Chondrocyte (in vitro differentiated cells): ENCODE results near the gene DNAAF6. TPM values are rescaled to one million over a fixed set of nuclear protein-coding genes. Genes with fewer than 3 reads are reported as not detected.

Source experiments
- DNase-seq: peaks from one replicate; pipeline ENCODE4 v3.0.0; 2021; ENCODE audit warnings: mixed read lengths, low spot score
- H3K27ac Mint-ChIP-seq: one replicate; pipeline ENCODE4 v1.8.0; 2021; ENCODE audit warnings: mild to moderate bottlenecking, moderate library complexity, mixed read lengths; ENCODE audit not compliant: unreplicated experiment
- H3K27me3 Mint-ChIP-seq: 2 replicates; pipeline ENCODE4 v1.8.0; 2021; ENCODE audit warnings: low read depth, mixed read lengths
- H3K36me3 Mint-ChIP-seq: 2 replicates; pipeline ENCODE4 v1.8.0; 2021; ENCODE audit warnings: low read depth, mixed read lengths
- H3K4me1 Mint-ChIP-seq: 2 replicates; pipeline ENCODE4 v1.8.0; 2021; ENCODE audit warnings: low read depth, mild to moderate bottlenecking, mixed read lengths
- H3K4me3 Mint-ChIP-seq: one replicate; pipeline ENCODE4 v1.8.0; 2021; ENCODE audit warnings: mild to moderate bottlenecking, moderate library complexity, mixed read lengths; ENCODE audit not compliant: unreplicated experiment
- H3K9me3 Mint-ChIP-seq: 2 replicates; pipeline ENCODE4 v1.8.0; 2021; ENCODE audit warnings: low read depth, mixed read lengths
- total RNA-seq: library from RNA; stranded (reverse); gene quantifications from 3 replicates; pipeline ENCODE4 v1.2.1, GENCODE V29; 2021
- TF ChIP-seq, protein P1 (sequence below): fragments of 200-600 bp; sonication (generic); IDR thresholded peaks from 2 replicates; pipeline ENCODE4 v1.5.0; 2021; ENCODE audit warnings: antibody characterized with exemption, mild to moderate bottlenecking, moderate library complexity

Gene DNAAF6
- total RNA-seq, 1 donor from 2014 or later, result not detected

GRCh38 chrX:107207089-107207488, 678 bp downstream of the DNAAF6 start:
- Mint-ChIP-seq H3K4me3 (no peak overlapping the region), H3K27ac (no peak overlapping the region), H3K4me1 (peaks cover 10% of the 10 kb centered on the region), H3K36me3 (no peaks in the 10 kb centered on the region), H3K9me3 (peaks cover 5% of the 10 kb centered on the region), H3K27me3 (peaks cover 7% of the 10 kb centered on the region)
- TF ChIP-seq, protein P1, sequence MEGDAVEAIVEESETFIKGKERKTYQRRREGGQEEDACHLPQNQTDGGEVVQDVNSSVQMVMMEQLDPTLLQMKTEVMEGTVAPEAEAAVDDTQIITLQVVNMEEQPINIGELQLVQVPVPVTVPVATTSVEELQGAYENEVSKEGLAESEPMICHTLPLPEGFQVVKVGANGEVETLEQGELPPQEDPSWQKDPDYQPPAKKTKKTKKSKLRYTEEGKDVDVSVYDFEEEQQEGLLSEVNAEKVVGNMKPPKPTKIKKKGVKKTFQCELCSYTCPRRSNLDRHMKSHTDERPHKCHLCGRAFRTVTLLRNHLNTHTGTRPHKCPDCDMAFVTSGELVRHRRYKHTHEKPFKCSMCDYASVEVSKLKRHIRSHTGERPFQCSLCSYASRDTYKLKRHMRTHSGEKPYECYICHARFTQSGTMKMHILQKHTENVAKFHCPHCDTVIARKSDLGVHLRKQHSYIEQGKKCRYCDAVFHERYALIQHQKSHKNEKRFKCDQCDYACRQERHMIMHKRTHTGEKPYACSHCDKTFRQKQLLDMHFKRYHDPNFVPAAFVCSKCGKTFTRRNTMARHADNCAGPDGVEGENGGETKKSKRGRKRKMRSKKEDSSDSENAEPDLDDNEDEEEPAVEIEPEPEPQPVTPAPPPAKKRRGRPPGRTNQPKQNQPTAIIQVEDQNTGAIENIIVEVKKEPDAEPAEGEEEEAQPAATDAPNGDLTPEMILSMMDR, result no peak
- DNase-seq, result no peak

GRCh38 chrX:107207943-107208342, 1.5 kb downstream of the DNAAF6 start:
- Mint-ChIP-seq H3K27ac (no peak overlapping the region), H3K4me3 (no peak overlapping the region), H3K9me3 (peaks cover 5% of the 10 kb centered on the region), H3K4me1 (peaks cover 10% of the 10 kb centered on the region), H3K27me3 (peaks cover 7% of the 10 kb centered on the region), H3K36me3 (no peaks in the 10 kb centered on the region)
- TF ChIP-seq, protein P1, result no peak
- no peak for DNase-seq

DNA sequence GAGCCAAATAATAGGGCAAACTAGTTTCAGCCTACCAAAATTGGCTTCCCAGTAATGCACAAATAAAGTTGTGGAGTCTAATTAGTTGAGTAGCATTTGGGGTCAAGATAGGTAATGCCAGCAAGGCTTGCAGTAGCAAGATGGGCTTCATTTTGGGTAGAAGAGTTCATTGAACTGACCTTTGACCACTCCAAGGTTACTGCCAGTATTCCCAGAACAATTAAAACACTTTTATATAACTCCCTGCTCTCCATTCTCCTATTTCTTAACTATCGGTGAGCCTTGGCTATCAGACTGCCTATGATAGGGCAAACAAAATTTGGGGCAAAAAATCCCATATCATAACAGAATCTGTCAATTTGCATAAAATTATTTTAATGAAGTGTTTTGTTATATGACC, 7.1 kb downstream of the DNAAF6 start:
- DNase-seq, result no peak
- no peak overlapping the region for H3K27ac Mint-ChIP-seq
- H3K4me3 Mint-ChIP-seq, result no peak overlapping the region
- TF ChIP-seq, protein P1, result no peak
- H3K9me3 Mint-ChIP-seq, result no peaks in the 10 kb centered on the region
- H3K27me3 Mint-ChIP-seq, result peaks cover 6% of the 10 kb centered on the region
- H3K4me1 Mint-ChIP-seq, result no peaks in the 10 kb centered on the region
- no peaks in the 10 kb centered on the region for H3K36me3 Mint-ChIP-seq

- H3K4me1 Mint-ChIP-seq, result no peaks in the 10 kb centered on the region
Observed at GRCh38 chrX:107226757-107227156, 20.3 kb downstream of the DNAAF6 start.

GRCh38 chrX:107227780-107228485, 21.5 kb downstream of the DNAAF6 start:
- Mint-ChIP-seq H3K4me1 (no peaks in the 10 kb centered on the region), H3K27ac (no peak overlapping the region), H3K27me3 (no peaks in the 10 kb centered on the region), H3K36me3 (peaks cover 1% of the 10 kb centered on the region), H3K9me3 (peaks cover 3% of the 10 kb centered on the region), H3K4me3 (no peak overlapping the region)
- TF ChIP-seq, protein P1, result no peak
- no peak for DNase-seq

More at GRCh38 chrX:107226757-107227156, 20.3 kb downstream of the DNAAF6 start:
- DNase-seq, result no peak
- H3K27me3 Mint-ChIP-seq, result no peaks in the 10 kb centered on the region
- H3K9me3 Mint-ChIP-seq, result peaks cover 3% of the 10 kb centered on the region
- TF ChIP-seq, protein P1, result no peak
- H3K27ac Mint-ChIP-seq, result no peak overlapping the region
- no peak overlapping the region for H3K4me3 Mint-ChIP-seq
- H3K36me3 Mint-ChIP-seq, result peaks cover 1% of the 10 kb centered on the region
